Neuronal stem cell (in vitro differentiated cells): ENCODE results near the gene FAU.

Experiments
- DNase-seq: peaks from one replicate; pipeline ENCODE4 v3.0.0-alpha.2; 2013; ENCODE audit warnings: low spot score
- H2AFZ ChIP-seq: one replicate; pipeline ENCODE4 v1.6.1; 2013; ENCODE audit warnings: mild to moderate bottlenecking, low read length, inconsistent platforms
- H2AK5ac ChIP-seq: 2 replicates; pipeline ENCODE4 v1.6.1; 2013; ENCODE audit warnings: low read depth, mild to moderate bottlenecking, inconsistent platforms, low read length, moderate library complexity, mixed read lengths
- H2BK120ac ChIP-seq: 2 replicates; pipeline ENCODE4 v1.6.1; 2013; ENCODE audit warnings: low read depth, mild to moderate bottlenecking, inconsistent platforms, low read length, moderate library complexity, mixed read lengths
- H2BK12ac ChIP-seq: one replicate; pipeline ENCODE4 v1.6.1; 2013; ENCODE audit warnings: low read length, inconsistent platforms
- H2BK15ac ChIP-seq: 2 replicates; pipeline ENCODE4 v1.6.1; 2013; ENCODE audit warnings: mild to moderate bottlenecking, low read length, inconsistent platforms, mixed read lengths
- H2BK5ac ChIP-seq: one replicate; pipeline ENCODE4 v1.6.1; 2013; ENCODE audit warnings: inconsistent platforms, mild to moderate bottlenecking, low read length, moderate library complexity
- H3K14ac ChIP-seq: one replicate; pipeline ENCODE4 v1.6.1; 2013; ENCODE audit warnings: low read length, inconsistent platforms
- H3K18ac ChIP-seq: 2 replicates; pipeline ENCODE4 v1.6.1; 2013; ENCODE audit warnings: low read length, inconsistent platforms
- H3K23ac ChIP-seq: 2 replicates; pipeline ENCODE4 v1.6.1; 2013; ENCODE audit warnings: low read depth, mild to moderate bottlenecking, mixed read lengths, low read length, inconsistent platforms; ENCODE audit not compliant: poor library complexity
- H3K27ac ChIP-seq: replicated peaks from 3 replicates; pipeline ENCODE4 v1.5.1; 2013; ENCODE audit warnings: low read length, inconsistent platforms
- H3K27me3 ChIP-seq, 3 experiments: 2 replicates each; pipeline ENCODE4 v1.6.1; 2013; ENCODE audit warnings: low read length in 3 of 3, mild to moderate bottlenecking in 2 of 3, inconsistent platforms in 1 of 3, low read depth in 1 of 3, mixed read lengths in 1 of 3, moderate library complexity in 1 of 3; ENCODE audit not compliant: control insufficient read depth in 3 of 3, insufficient read depth in 3 of 3
- H3K36me3 ChIP-seq, 2 donors: replicated peaks in 1 of 2; 2 replicates each; pipeline ENCODE4 v1.6.1; 2013; ENCODE audit warnings: low read length in 2 of 2; ENCODE audit not compliant: control insufficient read depth in 2 of 2, insufficient read depth in 2 of 2
- H3K4ac ChIP-seq: 2 replicates; pipeline ENCODE4 v1.6.1; 2013; ENCODE audit warnings: inconsistent platforms, mild to moderate bottlenecking, low read length, moderate library complexity
- H3K4me1 ChIP-seq, 2 donors: 1 replicate in 1 of 2; 2 replicates in 1 of 2; pipeline ENCODE4 v1.6.1; 2013; ENCODE audit warnings: low read length in 2 of 2, low read depth in 1 of 2; ENCODE audit not compliant: control insufficient read depth in 2 of 2, insufficient read depth in 1 of 2
- H3K4me2 ChIP-seq: one replicate; pipeline ENCODE4 v1.6.1; 2013; ENCODE audit warnings: mild to moderate bottlenecking, low read length, inconsistent platforms; ENCODE audit not compliant: insufficient read depth, poor library complexity, severe bottlenecking
- H3K4me3 ChIP-seq, 2 donors: 2 replicates each; pipeline ENCODE4 v1.5.1; 2013; ENCODE audit warnings: low read length in 2 of 2, mild to moderate bottlenecking in 2 of 2, inconsistent platforms in 1 of 2, moderate library complexity in 1 of 2
- H3K79me1 ChIP-seq: one replicate; pipeline ENCODE4 v1.6.1; 2013; ENCODE audit warnings: low read depth, mild to moderate bottlenecking, inconsistent platforms, low read length, moderate library complexity
- H3K9ac ChIP-seq: one replicate; pipeline ENCODE4 v1.6.1; 2013; ENCODE audit warnings: mild to moderate bottlenecking, low read depth, low read length, inconsistent platforms; ENCODE audit not compliant: poor library complexity
- H3K9me3 ChIP-seq, 2 donors: replicated peaks in 1 of 2; 2 replicates each; pipeline versions ENCODE3 to v1.6.1; 2013; ENCODE audit warnings: low read length in 2 of 2, mild to moderate bottlenecking in 2 of 2, inconsistent platforms in 1 of 2, low read depth in 1 of 2, mixed read lengths in 1 of 2, moderate library complexity in 1 of 2; ENCODE audit not compliant: control insufficient read depth in 2 of 2, insufficient read depth in 1 of 2
- H4K8ac ChIP-seq: one replicate; pipeline ENCODE4 v1.6.1; 2013; ENCODE audit warnings: low read depth, mild to moderate bottlenecking, inconsistent platforms, low read length, moderate library complexity
- H4K91ac ChIP-seq: one replicate; pipeline ENCODE4 v1.6.1; 2013; ENCODE audit warnings: low read length, low read depth, mild to moderate bottlenecking, inconsistent platforms; ENCODE audit not compliant: poor library complexity
- WGBS, 2 donors: extraction: QIAGEN DNeasy Blood & Tissue Kit; methylation state at CpG; one replicate each; pipeline ENCODE4 v1.1.7; 2013; ENCODE audit warnings: missing lambda C conversion rate in 2 of 2, mixed read lengths in 1 of 2; ENCODE audit not compliant: insufficient read length in 2 of 2, insufficient replicate concordance in 1 of 2; ENCODE audit errors: extremely low coverage in 2 of 2; 5-methylcytosine and 5-hydroxymethylcytosine counted together

Gene FAU

DNA sequence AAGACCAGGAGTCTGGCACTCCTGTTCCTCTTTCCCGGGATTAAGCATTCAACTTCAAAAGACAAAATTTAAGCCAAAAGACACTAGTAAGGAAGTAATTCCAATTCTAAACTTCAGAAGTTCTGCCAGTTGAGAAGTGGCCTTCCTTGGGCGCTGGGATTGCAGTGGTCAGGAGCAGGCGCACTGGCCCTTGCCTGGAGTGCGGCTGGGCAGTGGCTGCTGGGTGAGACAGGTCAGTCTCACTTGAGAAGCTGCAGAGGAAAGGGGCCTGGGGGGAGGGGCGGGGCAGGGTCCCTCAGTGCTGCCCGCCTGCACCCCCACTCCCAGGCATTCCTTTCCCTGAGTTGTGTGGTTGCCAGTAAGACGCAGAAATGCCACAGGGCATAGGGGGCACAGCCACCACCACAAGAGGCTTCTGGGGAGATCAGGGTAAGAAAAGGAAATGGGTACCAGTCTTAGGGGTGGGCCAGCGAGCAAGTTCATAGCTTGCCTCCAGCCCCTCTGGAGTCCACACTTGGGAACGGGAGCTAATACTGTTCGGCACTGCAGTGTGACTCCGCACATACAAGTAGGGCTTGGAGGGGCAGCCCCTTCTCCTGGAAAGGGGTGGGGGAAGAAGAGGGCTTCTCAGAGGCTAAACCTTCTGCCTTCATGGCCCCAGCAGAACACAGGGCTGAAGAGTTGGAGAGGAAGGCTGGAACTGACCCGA is 5.7 kb upstream of the FAU start:
- Histone ChIP-seq H3K9me3 (no peaks in the 10 kb centered on the region), H2BK5ac (no peak overlapping the region), H3K4me3 (no peak overlapping the region), H2BK12ac (no peak overlapping the region), H3K4ac (no peak overlapping the region), H3K23ac (no peak overlapping the region), H2AFZ (no peak overlapping the region), H3K27ac (no peak overlapping the region), H3K9ac (no peak overlapping the region), H2AK5ac (no peak overlapping the region), H3K36me3 (peaks cover 67 to 89% of the 10 kb centered on the region in 2 donors), H4K8ac (no peak overlapping the region), H3K27me3 (no peaks in the 10 kb centered on the region), H2BK15ac (no peak overlapping the region), H4K91ac (no peak overlapping the region), H3K18ac (no peak overlapping the region), H3K79me1 (peaks cover 7% of the 10 kb centered on the region), H3K4me2 (no peak overlapping the region), H3K14ac (no peak overlapping the region), H3K4me1 (peaks cover 0 to 5% of the 10 kb centered on the region in 2 donors), H2BK120ac (no peak overlapping the region)
- DNase-seq = no peak
- WGBS, 2 donors = no CpG with 5 or more reads among the region's 12 CpGs

GRCh38 chr11:65126624-65127274 is 4.8 kb upstream of the FAU start:
- peaks cover 3% of the 10 kb centered on the region for H3K79me1 ChIP-seq
- H3K4me3 ChIP-seq = peak overlapping the region in 1 of 2 donors; percentile 12
- no peak overlapping the region for H2BK5ac ChIP-seq
- no peak overlapping the region for H2BK12ac ChIP-seq
- DNase-seq = no peak
- no peak overlapping the region for H3K18ac ChIP-seq
- no peak overlapping the region for H2BK15ac ChIP-seq
- H3K9ac ChIP-seq = no peak overlapping the region
- no peak overlapping the region for H4K91ac ChIP-seq
- peaks cover 0 to 5% of the 10 kb centered on the region in 2 donors for H3K4me1 ChIP-seq
- H2AFZ ChIP-seq = no peak overlapping the region
- WGBS, 2 donors = no CpG with 5 or more reads among the region's 6 CpGs
- H3K4ac ChIP-seq = no peak overlapping the region
- no peak overlapping the region for H2BK120ac ChIP-seq
- no peaks in the 10 kb centered on the region for H3K9me3 ChIP-seq
- peaks cover 59 to 80% of the 10 kb centered on the region in 2 donors for H3K36me3 ChIP-seq
- H3K14ac ChIP-seq = no peak overlapping the region
- no peak overlapping the region for H3K4me2 ChIP-seq
- no peak overlapping the region for H4K8ac ChIP-seq
- no peak overlapping the region for H2AK5ac ChIP-seq
- no peak overlapping the region for H3K23ac ChIP-seq
- no peaks in the 10 kb centered on the region for H3K27me3 ChIP-seq
- H3K27ac ChIP-seq = no peak overlapping the region

GRCh38 chr11:65125197-65126056 is 3.5 kb upstream of the FAU start:
- H2BK15ac ChIP-seq = no peak overlapping the region
- H3K9ac ChIP-seq = peak overlapping the region; percentile 51
- H2BK120ac ChIP-seq = no peak overlapping the region
- no peaks in the 10 kb centered on the region for H3K27me3 ChIP-seq
- no peak overlapping the region for H3K4ac ChIP-seq
- no peak overlapping the region for H3K4me3 ChIP-seq
- WGBS, 2 donors = no CpG with 5 or more reads among the region's 12 CpGs
- H2BK5ac ChIP-seq = no peak overlapping the region
- H3K27ac ChIP-seq = no peak overlapping the region
- no peak overlapping the region for H3K18ac ChIP-seq
- no peak overlapping the region for H3K23ac ChIP-seq
- no peak overlapping the region for H4K91ac ChIP-seq
- no peak for DNase-seq
- H2AFZ ChIP-seq = no peak overlapping the region
- peaks cover 52 to 76% of the 10 kb centered on the region in 2 donors for H3K36me3 ChIP-seq
- no peak overlapping the region for H3K14ac ChIP-seq
- no peak overlapping the region for H3K4me2 ChIP-seq
- no peak overlapping the region for H4K8ac ChIP-seq
- H3K79me1 ChIP-seq = peaks cover 6% of the 10 kb centered on the region
- H2AK5ac ChIP-seq = no peak overlapping the region
- H3K9me3 ChIP-seq = no peaks in the 10 kb centered on the region
- no peak overlapping the region for H2BK12ac ChIP-seq
- H3K4me1 ChIP-seq = peaks cover 3 to 11% of the 10 kb centered on the region in 2 donors
